ENCODE measurements around the gene PLEKHG2.

DNA sequence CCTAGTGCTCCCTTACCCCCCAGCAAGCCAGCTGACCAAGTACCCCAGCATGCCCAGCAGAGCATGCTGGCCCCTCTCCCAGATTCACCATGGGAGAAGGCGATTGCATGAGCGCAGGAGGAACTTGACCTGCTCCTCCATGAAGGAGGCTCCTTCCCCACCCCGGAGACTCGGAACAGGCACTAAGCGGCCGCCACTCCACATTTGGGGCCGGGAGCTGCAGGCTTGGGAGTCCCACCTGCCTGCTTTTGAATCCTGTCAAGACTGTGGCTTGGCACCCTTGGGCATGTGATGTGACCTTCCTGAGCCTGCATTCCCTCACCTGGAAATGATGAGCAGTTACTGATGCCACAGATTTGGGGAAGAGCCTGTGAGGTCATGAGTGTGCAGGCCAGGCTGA is 55.5 kb downstream of the PLEKHG2 start:
- TF ChIP-seq, protein P1, sequence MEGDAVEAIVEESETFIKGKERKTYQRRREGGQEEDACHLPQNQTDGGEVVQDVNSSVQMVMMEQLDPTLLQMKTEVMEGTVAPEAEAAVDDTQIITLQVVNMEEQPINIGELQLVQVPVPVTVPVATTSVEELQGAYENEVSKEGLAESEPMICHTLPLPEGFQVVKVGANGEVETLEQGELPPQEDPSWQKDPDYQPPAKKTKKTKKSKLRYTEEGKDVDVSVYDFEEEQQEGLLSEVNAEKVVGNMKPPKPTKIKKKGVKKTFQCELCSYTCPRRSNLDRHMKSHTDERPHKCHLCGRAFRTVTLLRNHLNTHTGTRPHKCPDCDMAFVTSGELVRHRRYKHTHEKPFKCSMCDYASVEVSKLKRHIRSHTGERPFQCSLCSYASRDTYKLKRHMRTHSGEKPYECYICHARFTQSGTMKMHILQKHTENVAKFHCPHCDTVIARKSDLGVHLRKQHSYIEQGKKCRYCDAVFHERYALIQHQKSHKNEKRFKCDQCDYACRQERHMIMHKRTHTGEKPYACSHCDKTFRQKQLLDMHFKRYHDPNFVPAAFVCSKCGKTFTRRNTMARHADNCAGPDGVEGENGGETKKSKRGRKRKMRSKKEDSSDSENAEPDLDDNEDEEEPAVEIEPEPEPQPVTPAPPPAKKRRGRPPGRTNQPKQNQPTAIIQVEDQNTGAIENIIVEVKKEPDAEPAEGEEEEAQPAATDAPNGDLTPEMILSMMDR (IDR thresholded peaks at IDR 0.05): no peak
- TF ChIP-seq POLR2A (IDR thresholded peaks at IDR 0.05; ENCODE audit: low read depth): no peak

Data from esophagus muscularis mucosa (tissue), 3 donors.